NCI-H748 treated with DMSO at 0.1 percent for 48 hours (cell line): ENCODE data around the gene PODNL1.
"Not testable (repeated sequence)": the region's sequence is repeated elsewhere in the genome, so short reads cannot be mapped to it uniquely, and the experiment has no call there.

Experiments
- DNase-seq: peaks from one replicate; lab custom pipeline; 2025; lab: John Stamatoyannopoulos, UW

Gene PODNL1

DNA sequence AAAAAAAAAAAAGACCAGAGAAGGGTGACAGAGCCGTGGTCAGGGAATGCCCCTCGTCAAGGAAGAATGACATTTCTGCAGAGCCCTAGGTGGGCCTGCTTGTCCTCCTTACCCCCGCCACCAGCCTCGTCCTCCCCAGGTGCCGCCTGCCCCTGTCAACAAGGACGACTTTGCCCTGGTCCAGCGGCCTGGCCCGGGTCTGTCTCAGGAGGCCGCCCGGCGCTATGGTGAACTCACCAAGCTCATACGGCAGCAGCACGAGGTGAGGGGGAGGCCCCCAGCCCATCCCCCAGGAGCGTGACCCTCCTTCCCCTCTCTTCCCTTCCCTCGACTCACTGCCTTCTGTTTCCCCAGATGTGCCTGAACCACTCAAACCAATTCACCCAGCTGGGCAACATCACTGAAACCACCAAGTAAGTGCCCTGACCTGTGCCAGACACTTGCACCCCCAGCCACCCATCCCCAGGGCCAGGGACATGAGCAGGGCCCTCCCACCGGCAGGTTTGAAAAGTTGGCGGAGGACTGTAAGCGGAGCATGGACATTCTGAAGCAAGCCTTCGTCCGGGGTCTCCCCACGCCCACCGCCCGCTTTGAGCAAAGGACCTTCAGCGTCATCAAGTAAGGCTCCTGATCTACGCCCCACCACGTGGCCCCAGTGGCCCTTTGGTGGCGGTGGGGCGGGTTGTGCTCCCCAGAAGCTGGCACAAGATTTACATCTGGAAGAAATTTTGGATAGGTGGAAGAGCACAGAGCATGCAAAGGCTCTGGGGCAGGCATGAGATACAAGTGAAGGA is 14.8 kb downstream of the PODNL1 start:
- DNase-seq, result no peak

DNA sequence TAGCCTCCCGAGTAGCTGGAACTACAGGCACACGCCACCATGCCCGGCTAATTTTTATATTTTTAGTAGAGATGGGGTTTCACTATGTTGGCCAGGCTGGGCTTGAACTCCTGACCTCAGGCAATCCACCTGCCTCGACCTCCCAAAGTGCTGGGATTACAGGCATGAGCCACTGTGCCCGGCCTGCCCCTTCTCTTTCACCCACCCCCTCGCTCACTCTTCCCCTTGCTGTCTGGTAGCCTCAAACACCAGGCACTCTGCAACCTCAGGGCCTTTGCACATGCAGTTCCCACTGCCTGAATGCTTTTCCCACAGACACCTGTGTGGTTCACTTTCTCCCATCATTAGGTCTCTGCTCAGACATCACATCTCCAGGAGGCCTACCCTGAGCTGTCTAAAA is 16.1 kb downstream of the PODNL1 start:
- DNase-seq, result not testable (repeated sequence)

DNA sequence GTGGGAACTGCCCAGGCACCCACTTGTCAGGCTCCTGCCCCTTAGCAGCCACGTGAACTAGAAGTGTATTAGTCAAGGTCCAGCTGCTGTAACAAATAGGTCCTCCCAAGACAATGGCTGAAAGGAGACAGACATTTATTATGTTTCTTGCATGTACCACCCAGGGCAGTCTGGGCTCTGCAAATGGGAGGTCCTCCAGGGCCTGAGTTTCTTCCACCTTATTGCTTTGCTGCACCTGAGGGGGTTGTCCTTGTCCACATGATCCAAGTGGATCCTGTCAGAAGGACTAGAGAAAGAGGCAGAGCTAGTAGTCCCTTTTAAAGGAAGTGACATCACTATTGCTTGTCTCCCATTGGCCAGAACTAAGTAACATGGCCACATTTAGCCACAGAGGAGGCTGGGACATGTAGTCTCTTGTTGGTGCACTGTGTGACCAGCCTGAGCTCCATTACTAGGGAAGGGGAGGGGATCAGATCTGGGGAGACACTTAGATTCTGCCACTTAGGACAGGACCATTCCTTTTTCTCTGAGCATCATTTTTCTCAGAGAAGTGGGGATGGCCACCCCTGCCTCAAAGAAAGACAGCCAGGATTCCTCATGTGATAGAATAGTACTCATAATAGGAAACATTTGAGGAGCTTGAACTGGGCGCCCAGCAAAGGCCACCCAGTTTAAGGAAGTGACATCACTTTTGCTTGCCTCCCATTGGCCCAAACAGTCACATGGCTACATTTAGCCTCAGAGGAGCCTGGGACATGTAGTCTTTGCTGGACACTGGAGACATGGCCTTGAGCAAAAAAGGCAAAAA is 17.1 kb downstream of the PODNL1 start:
- DNase-seq, result no peak

DNA sequence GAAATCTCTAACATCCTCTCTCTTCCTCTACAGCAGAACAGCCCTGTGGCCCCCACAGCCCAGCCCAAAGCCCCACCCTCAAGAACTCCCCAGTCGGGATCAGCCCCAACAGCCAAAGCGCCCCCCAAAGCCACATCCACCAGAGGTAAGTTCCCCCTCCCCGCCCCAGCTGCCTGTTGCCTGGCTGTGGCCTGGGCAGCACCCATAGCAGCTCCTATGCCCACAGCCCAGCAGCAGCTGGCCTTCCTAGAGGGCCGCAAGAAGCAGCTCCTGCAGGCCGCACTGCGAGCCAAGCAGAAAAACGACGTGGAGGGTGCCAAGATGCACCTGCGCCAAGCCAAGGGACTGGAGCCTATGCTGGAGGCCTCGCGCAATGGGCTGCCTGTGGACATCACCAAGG is 17.7 kb downstream of the PODNL1 start:
- DNase-seq, result no peak

DNA sequence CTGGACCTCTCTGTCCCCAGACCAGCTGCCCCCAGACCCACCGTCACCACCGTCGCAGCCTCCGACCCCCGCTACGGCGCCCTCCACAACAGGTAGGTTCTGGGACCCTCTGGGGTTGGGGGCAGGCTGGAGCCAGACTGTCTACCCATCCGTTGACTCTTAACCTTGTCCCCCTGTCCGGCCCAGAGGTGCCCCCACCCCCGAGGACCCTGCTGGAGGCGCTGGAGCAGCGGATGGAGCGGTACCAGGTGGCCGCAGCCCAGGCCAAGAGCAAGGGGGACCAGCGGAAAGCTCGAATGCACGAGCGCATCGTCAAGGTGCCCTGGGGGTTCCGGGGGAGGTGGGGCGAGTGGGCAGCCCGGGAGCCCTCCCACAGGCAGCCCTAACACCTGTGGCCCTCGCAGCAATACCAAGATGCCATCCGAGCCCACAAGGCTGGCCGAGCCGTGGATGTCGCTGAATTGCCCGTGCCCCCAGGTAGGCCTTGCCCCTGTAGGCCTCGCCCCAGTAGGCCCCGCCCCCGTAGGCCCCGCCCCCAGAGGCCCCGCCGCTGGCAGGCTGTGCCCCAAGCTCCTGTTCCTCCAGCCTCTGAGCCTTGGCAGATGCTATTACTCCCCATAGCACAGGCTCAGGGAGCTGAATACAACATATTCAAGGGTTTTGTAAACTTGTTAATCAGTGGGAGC is 19.3 kb downstream of the PODNL1 start:
- no peak for DNase-seq

DNA sequence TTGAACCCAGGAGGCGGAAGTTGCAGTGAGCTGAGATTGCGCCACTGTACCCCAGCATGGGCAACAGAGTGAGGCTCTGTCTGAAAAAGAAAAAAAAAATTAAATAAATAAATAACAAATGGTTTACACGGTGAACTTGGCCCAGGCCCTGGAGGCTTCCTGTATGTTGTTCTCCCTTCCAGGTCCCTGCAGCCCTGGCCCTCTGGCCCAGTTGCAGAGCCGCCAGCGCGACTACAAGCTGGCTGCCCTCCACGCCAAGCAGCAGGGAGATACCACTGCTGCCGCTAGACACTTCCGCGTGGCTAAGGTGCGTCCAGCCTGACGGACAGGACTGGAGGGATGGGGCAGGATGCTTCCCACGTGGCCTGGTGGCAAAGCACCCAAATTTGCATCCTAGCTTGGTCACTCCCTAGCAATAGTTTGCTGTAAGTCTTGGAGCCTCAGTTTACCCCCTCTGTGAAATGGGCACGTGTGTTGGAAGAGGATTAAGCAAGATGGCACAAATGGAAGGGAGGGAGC is 20.3 kb downstream of the PODNL1 start:
- no peak for DNase-seq

DNA sequence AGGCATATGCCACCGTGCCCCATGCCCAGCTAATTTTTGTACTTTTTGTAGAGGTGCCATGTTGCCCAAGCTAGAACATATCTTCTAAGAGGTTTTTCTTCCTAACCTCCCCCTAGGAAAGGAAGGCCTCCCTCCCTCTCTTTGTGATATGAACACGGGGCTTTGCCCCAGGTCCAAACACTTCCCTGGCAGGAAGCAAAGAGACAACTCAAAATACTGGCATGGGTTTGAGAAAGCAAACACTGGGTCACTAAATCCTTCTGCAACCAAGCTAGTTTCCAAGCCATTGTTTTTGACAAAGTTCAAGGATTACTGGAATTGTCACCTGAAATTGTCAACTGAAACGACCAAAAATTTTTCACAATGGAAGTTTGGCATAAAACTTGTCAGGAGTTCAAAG is 23.4 kb downstream of the PODNL1 start:
- no peak for DNase-seq

DNA sequence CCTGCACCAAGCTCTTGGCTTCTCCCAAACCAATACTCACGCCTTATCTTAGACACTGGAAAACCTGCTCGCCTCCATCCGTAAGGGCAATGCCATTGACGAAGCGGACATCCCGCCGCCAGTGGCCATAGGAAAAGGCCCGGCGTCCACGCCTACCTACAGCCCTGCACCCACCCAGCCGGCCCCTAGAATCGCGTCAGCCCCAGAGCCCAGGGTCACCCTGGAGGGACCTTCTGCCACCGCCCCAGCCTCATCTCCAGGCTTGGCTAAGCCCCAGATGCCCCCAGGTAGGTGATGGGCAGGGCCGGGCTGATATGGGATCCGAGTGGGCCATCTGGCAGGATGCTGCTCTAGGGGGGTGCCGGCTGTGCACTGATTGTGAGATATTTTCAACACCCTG is 24.9 kb downstream of the PODNL1 start:
- DNase-seq, result no peak

DNA sequence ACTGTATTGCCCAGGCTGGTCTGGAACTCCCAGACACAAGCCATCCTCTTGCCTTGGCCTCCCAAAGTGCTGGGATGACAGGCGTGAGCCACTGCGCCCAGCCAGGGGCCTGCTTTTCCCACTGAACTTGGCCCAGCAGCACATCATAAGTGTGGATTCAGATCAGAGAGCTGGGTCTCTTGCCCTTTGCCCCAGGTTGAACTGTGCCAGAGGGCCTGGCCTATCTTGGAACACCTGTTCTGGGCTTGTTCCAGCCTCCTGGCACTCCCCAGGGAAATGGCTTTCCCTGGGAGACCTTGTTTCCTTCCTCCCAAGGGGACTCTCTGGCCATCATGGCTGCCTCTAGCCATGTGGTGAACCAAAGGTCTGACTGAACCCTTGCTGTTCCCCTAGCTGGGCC is 28.8 kb downstream of the PODNL1 start:
- no peak for DNase-seq

DNA sequence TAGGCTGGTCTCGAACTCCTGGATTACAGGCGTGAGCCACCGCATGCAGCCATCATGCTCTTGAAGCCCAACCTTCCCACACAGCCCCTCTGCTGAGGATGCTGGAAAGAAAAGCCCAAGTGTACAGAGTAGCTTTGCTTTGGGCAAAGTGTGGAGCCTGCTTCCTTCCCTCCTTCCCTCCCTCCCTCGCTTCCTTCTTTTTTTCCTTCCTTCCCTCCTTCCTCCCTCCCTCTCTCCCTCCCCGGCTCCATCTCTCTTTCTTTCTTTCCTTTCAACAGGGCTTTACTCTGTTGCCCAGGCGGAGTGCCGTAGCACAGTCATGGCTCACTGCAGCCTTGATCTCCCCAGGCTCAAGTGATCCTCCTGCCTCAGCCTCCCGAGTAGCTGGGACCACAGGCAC is 29.5 kb downstream of the PODNL1 start:
- DNase-seq, result no peak

DNA sequence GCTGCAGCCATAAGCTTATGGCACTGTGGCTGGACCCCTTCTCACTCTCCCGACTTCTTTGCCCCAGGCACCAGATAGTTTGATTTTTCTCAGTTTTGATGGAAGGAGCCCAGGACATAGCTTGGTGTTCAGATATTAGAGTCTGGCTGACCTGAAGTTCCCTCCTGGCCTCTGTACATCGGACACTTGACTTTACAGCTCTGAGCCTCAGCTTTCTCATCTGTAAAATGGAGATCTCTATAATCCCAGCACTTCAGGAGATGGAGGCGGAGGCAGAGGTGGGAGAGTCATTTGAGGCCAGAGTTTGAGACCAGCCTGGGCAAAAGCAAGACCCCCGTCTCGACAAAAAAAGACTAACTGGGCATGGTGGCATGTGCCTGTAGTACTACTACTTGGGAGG is 31.3 kb downstream of the PODNL1 start:
- no peak for DNase-seq

DNA sequence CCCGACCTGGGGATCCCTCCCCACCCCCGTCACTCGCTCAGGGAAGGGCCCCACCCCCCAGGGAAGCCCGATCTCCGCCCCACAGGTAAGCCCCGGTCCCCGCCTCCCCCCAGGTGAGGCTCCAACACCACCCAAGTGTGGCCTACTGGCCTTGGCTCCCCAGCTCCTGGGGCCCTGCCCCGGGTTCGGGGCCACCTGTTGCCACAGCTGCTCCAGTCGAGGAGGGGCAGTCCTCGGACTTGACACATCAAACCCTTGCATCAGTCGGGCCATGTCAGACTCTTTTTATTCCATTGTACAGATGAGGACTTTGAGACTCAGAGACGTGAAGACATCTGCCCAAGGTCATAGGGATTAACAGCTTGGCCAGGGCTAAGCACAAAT is 31.7 kb downstream of the PODNL1 start:
- DNase-seq, result no peak

DNA sequence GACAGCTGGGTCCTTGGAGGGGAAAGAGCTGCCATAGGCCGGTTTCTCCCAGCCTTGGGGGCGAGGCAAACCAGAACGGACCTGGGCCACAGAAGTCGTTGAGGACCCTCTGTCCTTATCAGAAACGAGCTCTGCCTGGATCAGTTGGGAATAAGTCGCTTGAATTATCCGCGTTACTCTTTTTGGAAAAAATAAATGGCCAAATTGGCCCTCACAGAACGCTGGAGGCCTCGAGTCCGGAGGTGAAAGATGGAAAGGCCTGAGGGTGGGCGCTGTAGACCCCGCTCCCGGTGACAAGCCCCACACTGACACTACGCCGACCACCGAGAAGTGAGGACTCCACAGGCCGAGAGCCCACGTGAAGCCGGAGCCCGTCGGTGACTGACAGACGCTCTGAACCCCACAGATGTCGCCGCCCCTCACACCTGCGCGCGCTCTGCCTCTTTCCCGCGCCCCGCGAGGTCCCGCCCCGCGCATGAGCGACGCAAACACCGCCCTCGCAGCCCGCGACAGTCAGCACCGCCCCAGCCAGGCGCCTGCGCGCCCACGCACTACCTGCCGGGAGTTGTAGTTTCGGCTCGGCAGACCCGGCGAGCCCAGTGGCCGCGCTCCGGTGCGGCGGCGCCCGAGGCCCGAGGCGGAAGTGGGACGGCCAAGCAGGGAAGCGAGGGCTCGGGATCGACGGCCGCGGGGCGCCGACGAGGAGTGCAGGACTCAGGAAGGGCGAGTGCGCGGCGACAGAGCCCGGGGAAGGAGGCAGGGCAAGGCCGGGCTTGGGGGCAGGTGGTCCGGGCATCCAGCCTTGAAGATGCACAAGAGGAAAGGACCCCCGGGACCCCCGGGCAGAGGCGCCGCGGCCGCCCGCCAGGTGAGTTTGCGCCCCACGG is 32.3 kb downstream of the PODNL1 start, which contains the start of the genes BRME1 and CC2D1A:
Gene BRME1, minus strand, starts transcription at position 484 of the 887 bp plus-strand sequence. CDS start 1,225 bp downstream, outside the sequence.
Gene CC2D1A, plus strand, starts transcription at position 568 of the 887 bp plus-strand sequence. Its CDS starts 241 bp downstream, at position 809.
- peak; percentile 63 for DNase-seq

DNA sequence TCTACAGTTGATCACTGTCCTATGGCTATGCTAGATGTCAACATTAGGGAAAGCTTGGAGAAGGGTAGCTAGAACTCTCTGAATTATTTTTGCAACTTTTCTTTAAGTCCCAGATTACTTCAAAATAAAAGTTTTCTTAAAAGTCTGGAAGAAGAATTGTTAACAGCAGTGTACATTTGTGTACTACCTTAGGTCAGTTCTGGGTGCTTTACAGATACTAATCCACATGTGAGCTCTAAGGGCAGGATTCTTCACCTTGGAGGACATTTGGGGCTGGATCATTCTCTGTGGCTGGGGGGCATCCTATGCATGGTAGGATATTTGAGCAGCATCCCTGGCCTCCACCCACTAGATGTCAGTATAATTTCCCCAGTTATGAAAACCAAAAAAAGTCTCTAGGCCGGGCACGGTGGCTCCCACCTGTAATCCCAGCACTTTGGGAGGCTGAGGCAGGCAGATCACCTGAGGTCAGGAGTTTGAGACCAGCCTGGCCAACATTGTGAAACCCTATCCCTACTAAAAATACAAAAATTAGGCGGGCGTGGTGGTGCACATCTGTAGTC is 35.1 kb downstream of the PODNL1 start:
- DNase-seq, result no peak

DNA sequence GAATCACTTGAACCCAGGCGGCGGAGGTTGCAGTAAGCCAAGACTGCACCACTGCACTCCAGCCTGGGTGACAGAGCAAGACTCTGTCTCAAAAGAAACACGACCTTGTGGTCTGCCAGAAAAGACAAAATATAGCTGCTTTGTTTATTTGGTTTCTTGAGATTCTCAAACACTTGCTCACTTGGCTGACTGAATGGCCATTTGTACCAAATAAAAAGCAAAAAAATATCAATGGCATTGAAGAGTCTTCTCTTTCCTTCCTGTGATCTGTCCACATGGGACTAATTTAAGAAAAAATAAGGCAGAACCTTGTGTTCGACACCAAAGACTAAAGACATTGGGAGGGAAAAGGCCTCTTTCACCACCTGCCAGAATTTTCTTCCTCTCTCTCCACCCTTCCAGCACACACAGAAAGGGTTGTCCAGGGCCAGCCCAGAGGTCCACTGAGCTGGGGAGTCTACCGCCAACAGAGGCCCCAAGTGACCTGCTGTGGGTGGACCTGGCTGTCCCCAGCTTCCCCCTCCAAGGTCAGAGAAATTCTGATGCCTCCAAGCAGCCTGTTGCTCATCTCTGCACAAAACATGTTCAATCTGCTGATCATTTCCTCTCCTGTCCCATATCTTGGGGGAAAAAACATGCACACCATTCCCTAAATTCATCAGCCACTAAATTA is 38.2 kb downstream of the PODNL1 start:
- no peak for DNase-seq

DNA sequence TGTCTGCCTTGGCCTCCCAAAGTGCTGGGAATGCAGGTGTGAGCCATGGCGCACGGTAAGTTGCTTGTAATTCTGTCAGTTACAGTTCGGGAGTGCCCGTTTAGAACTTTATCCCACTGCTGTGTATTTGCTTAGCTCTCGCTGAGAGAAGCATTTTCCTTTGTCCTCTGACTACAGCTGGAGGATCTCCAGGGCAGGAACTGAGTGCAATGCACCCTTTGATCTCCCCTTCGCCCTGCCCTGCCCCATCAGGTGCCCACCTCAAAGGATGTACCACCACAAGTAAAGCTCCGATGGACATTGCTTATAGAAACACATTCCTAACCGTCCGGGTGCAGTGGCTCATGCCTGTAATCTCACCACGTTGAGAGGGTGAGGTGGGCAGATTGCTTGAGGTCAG is 38.8 kb downstream of the PODNL1 start:
- no peak for DNase-seq

DNA sequence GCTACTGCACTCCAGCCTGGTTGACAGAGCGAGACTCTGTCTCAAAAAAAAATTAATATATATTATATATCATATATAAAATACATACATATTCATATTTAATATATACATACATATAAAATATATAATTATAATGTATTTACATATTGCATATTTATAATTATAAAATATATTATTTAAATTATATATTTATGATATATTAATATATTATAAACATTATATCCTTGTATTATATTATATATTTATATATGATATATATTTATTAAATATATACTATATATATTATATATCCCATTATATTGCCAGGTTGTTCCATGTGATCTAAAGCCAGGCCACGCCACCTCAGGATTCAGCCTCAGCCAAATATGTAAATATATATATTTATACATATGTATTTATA is 42.0 kb downstream of the PODNL1 start:
- no peak for DNase-seq

DNA sequence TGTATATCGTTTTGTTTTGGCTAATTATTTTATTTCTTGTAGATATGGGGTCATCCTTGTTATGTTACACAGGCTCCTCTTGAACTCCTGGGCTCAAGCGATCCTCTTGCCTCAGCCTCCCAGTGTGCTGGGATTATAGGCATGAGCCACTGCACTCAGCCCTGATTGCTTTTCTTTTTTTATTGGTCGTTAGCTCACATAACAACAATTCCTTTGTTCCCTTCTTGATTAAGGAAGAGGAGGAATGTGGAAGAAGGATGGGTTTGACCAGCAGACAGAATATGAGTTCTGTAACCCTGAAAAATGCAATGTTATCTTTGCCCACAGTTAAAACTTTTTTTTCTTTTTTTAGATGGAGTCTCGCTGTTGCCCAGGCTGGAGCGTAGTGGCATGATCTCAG is 43.7 kb downstream of the PODNL1 start:
- DNase-seq, result no peak

DNA sequence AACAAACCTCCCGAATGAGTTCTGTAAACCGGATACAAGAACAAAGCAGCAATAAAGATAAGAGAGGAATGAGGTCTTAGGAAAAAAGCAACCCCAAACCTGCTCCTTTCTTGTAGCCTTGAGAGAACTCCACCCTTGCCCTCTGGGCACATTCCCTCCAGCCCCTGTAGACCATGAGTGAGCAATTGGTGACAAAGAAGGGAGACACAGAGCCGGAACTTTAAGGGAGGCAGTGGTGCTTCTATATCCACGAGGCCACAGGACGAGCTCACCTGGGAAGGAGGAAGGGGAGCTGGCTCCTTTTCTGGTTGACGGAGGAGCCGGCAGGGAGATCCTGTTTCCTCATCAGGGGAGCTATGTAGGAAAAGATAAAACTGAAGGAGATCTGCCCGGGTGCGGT is 45.3 kb downstream of the PODNL1 start:
- no peak for DNase-seq

DNA sequence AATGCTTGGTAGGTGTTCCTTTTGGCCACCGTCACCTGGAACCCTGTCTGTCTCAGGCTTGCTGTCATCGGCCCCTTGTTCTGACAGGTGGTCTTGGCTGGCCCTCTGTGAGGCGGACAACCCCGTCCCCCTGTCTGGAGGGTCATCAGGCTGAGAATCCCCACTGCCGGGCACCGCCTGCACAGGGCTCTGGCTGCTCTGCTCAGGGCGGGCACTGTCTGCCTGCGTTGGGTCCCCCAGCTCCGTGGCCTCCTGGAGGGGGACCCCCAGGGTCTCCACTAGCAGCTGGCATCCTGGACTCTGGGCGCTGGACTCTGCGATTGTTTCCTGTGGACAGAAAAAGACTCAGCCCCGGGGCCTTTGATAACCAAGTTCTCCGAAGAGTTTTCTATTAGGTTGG is 48.1 kb downstream of the PODNL1 start:
- no peak for DNase-seq

DNA sequence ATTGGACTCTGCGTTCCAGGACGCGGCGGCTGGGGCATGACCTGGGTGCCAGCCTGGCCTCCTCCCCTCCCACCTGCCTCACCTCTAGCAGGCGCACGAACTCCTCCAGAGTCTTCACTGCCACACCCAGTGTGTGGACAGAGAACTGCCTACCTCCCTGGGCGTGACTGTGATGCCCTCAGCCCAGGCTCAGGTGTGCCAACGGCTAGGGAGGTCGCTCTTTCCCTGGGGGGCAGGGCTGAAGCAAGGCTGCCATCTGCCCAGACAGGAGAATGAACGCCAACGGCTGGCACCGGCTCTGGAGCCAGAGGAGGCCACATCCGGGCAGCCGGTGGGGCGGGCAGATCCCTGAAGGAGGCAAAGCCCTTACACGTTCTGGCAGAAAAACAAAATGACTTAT is 49.9 kb downstream of the PODNL1 start:
- DNase-seq, result no peak
